HG03460 (cell line): Measurements from ENCODE around the gene ATP4A.
"Not testable (repeated sequence)": the region's sequence is repeated elsewhere in the genome, so short reads cannot be mapped to it uniquely, and the experiment has no call there.

Experiments
- ATAC-seq: cut with Tn5 transposase; IDR thresholded peaks from one replicate; pipeline ENCODE4 v1.9.1; 2021; ENCODE audit not compliant: unreplicated experiment

ATP4A gene

DNA sequence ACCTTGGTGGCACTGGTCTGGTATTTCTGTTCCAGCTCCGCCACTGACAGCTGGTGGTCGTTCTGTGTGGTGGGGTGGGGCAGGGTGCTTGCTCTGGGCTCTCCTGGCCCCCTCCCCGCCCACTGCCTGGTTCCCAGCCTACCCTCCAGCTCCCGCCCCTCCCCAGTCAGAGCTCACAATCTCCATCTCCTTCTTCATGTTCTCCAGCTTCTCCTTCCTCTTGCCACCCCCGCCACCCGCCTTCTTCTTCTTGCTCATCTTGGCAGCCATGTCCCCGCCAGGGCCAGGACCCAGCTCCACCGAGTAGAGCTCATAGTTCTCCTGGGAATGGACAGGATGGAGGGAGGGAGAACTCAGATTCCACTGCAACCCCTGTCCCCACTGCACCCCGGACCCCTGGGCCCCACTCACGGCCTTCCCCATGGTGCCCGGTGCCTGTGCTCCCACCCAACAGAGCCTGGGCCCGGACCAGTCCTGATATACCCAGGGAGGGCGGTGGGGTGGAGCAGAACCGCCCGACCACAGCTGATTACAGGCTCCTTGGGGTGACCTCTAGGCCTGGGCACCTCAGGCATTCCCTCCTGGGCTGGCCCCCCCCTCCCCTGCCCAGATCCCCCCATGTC is at the start of gene ATP4A:
Gene ATP4A (minus strand): TSS at position 452 of the 623 bp plus-strand sequence. CDS start 29 bp downstream, at position 423.
- no peak for ATAC-seq

DNA sequence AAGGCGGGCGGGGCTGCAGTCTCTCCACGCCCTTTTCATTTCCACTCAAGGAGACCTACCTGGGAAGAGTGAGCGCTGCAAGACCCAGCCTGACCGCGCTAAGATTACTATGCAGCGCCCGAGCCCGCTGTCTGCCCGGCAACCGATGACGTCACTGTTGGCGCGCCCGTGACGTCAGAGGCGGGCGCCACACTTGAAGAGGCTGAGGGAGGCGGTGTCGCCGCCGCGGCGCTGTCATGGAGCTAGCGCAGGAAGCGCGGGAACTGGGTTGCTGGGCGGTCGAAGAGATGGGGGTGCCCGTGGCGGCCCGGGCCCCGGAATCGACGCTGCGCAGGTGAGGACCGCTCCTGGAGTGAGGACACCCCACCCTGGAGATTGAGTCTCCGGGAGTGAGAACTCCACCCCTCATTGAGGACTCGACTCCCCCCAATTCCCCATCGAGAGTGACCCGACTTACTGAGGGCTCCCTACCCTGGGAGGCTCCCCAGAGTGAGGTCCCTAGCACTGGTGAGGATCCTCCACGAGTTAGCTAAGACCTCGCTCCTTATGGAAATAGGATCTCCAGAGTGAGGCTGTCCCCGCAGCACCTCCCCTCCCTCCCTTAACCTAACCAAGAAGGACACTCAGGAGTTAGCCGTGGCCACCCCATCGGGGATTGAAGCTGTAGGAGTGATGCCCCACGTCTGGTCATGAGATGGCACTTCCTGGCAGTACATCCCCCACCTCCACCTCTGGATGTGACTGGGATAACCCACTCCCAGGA is 49.3 kb upstream of the ATP4A start, which contains the start of gene HAUS5:
Gene HAUS5 (plus strand): TSS at position 177 of the 763 bp plus-strand sequence. CDS start 60 bp downstream, at position 237.
- ATAC-seq: peak; percentile 74

DNA sequence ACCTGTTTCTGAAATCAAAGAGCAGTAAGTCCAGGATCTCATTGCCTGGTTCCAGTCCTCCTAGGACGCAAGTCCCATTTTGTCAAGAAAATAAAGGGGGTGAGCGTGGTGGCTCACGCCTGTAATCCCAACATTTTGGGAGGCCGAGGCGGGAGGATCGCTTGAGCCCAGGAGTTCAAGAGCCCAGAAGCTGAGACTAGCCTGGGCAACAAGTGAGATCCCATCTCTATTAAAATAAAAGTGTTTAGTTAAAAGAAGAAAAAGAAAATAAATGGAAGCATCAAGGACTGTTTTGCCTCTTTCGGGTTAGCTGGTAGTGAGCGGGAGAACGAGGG is 48.7 kb upstream of the ATP4A start:
- ATAC-seq: no peak

DNA sequence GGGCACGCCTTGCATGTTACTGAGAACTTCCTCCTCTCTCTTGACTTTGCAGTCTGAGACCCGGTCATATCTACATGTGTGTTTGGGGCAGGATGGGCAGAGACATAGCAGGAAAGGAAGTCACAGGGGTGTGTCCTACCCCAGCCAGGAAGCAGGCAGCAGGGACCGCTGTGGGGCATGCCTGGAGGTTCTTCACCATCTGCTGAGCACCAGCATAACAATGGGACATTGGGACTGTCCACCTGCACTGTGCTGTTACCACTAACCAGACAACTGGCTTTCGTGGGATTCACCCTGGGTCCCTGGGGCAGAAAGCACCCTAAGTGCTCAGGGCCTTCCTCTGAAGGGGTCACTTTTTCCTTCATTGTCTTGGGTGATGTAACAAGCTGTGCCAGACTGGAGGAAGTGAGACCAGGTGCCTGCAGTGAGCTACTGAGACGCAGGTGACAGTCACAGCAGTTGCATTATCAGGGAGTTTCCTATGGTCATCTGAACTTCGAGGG is 46.4 kb upstream of the ATP4A start:
- no peak for ATAC-seq

- no peak for ATAC-seq
These were observed 44.8 kb upstream of the ATP4A start for GRCh38 chr19:35608251-35608650.

- no peak for ATAC-seq
These were observed 44.2 kb upstream of the ATP4A start for GRCh38 chr19:35607661-35608060.

- not testable (repeated sequence) for ATAC-seq
These were observed 43.7 kb upstream of the ATP4A start for GRCh38 chr19:35607170-35607569.

DNA sequence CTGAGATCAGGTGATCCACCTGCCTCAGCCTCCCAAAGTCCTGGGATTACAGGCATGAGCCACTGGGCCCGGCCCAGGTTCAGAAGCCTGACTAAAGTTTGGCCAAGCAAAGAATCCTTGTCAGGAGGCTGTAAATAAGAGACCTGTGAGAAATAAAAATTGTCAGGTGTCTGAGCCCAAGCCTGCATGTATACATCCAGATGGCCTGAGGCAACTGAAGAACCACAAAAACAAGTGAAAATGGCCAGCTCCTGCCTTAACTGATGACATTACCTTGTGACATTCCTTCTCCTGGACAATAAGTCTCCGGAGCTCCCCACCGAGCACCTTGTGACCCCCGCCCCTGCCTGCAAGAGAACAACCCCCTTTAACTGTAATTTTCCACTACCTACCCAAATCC is 41.0 kb upstream of the ATP4A start:
- not testable (repeated sequence) for ATAC-seq

GRCh38 chr19:35601971-35602370 is 38.5 kb upstream of the ATP4A start:
- no peak for ATAC-seq

- peak; percentile 59 for ATAC-seq
These were observed 33.0 kb upstream of the ATP4A start for GRCh38 chr19:35596366-35596999.

- no peak for ATAC-seq
These were observed 32.5 kb upstream of the ATP4A start for GRCh38 chr19:35595928-35596327.

DNA sequence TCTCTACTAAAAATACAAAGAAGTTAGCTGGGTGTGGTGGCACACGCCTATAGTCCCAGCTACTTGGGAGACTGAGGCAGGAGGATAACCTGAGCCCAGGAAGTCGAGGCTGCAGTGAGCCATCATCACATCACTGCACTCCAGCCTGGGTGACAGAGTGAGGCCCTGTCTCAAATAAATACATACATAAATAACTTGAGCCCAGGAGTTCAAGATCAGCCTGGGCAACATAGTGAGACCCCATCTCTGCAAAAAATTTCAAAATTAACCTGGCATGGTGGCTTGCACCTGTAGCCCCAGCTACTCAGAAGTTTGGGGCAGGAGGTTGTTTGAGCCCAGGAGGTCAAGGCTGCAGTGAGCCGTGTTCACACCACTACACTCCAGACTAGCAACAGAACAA is 31.6 kb upstream of the ATP4A start:
- ATAC-seq: not testable (repeated sequence)

GRCh38 chr19:35592226-35592625 is 28.8 kb upstream of the ATP4A start:
- no peak for ATAC-seq

GRCh38 chr19:35590875-35591274 is 27.4 kb upstream of the ATP4A start:
- ATAC-seq: no peak

- no peak for ATAC-seq
These were observed 23.9 kb upstream of the ATP4A start for GRCh38 chr19:35587321-35587720.

GRCh38 chr19:35585848-35586247 is 22.4 kb upstream of the ATP4A start, which contains the start of gene PMIS2:
Gene PMIS2, plus strand, starts transcription at chr19:35586173. Its CDS starts 87 bp downstream, at chr19:35586260.
- ATAC-seq: no peak

GRCh38 chr19:35582760-35583159 is 19.3 kb upstream of the ATP4A start:
- ATAC-seq: no peak

- ATAC-seq: no peak
These were observed 15.2 kb upstream of the ATP4A start for GRCh38 chr19:35578707-35579106.

DNA sequence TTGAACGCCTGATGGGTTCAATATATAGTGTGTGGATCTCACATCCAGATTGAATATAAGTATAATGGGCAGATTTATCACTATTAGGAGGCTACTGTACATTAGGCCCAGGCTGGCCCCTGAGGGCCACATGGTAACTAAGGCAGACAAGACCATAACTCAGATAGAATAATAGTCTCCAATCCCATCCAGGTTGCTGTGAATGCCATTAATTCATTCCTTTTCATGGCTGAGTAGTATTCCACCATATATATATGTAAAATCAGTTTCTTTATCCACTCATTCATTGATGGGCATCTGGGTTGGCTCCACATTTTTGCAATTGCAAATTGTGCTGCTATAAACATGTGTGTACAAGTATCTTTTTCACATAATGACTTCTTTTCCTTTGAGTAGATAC is 14.5 kb upstream of the ATP4A start:
- no peak for ATAC-seq

GRCh38 chr19:35571406-35571965 is 8.0 kb upstream of the ATP4A start:
- ATAC-seq: no peak

DNA sequence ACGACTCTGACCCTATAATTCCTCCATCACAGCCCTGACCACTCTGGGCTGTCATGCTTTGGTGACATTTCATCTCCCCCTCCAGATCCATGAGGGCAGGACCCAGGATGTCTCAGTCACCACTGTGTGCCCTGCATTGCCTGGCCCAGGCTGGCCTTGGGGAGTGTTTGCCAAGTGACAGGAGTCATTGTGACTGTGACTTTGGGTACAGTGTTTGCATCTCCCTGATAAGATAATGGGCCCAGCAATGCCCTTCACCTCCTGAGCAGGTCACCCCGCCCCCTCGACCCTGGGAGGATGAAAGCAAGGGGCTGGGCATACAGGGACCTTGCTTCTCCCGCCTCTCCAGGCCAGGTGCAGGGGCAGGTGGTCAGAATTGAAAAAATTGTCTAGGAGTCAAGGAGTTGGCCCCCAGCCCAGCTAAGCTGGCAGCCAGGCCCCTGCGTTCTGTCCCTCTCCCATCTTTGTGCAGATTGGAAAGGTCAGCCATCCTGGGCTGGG is 5.9 kb upstream of the ATP4A start:
- no peak for ATAC-seq
